GM12873 (cell line): ENCODE results near the gene DYNC1LI1.

ENCODE experiments used
- CTCF ChIP-seq: IDR thresholded peaks from 2 replicates; pipeline ENCODE4 v1.5.1; 2012; ENCODE audit warnings: low read depth, mild to moderate bottlenecking, moderate library complexity, low read length, control low read depth; ENCODE audit not compliant: insufficient read depth; ENCODE audit errors: missing control alignments

Gene DYNC1LI1

GRCh38 chr3:32495609-32496008, 75.0 kb downstream of the DYNC1LI1 start:
- TF ChIP-seq CTCF: no peak

- no peak for TF ChIP-seq CTCF
Observed at GRCh38 chr3:32495085-32495484, 75.6 kb downstream of the DYNC1LI1 start.

- TF ChIP-seq CTCF: no peak
Observed at GRCh38 chr3:32493437-32494414, 76.9 kb downstream of the DYNC1LI1 start.

- TF ChIP-seq CTCF: no peak
Observed at GRCh38 chr3:32492684-32493436, 77.8 kb downstream of the DYNC1LI1 start.

- TF ChIP-seq CTCF: no peak
Observed at GRCh38 chr3:32488474-32489008, 82.1 kb downstream of the DYNC1LI1 start.

GRCh38 chr3:32487781-32488473, 82.7 kb downstream of the DYNC1LI1 start:
- no peak for TF ChIP-seq CTCF

GRCh38 chr3:32484436-32484835, 86.2 kb downstream of the DYNC1LI1 start:
- no peak for TF ChIP-seq CTCF
